Thyroid gland (tissue), 4 donors: ENCODE data around the gene ZSCAN5C.

Source experiments
- POLR2A ChIP-seq, 2 donors: fragments of 450-650 bp; IDR thresholded peaks; one replicate each; pipeline ENCODE4 v1.6.1; 2017; ENCODE audit warnings: antibody characterized with exemption in 2 of 2, mild to moderate bottlenecking in 2 of 2, moderate library complexity in 1 of 2
- TF ChIP-seq, protein P1 (sequence below), 6 experiments: fragments of 200-600 bp in 3 of 6; fragments of 450-650 bp in 3 of 6; sonication (generic) in 3 of 6; IDR thresholded peaks; one replicate each; pipeline ENCODE4 v1.5.1; 2016 to 2019; ENCODE audit warnings: antibody characterized with exemption in 6 of 6, mild to moderate bottlenecking in 2 of 6, inconsistent platforms in 1 of 6, moderate library complexity in 1 of 6

DNA sequence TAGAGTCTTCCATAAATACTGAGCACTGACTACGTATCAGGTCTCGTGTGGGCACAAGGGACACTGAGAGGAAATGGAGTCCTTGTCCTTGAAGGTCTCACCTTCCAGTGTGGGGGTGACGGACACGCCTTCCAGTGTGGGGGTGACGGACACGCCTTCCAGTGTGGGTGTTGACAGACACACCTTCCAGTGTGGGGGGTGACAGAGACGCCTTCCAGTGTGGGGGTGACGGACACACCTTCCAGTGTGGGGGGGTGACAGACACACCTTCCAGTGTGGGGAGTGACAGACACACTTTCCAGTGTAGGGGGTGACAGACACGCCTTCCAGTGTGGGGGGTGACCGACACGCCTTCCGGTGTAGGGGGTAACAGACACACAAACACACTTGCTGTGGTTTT is 56.2 kb downstream of the ZSCAN5C start:
- TF ChIP-seq, protein P1, sequence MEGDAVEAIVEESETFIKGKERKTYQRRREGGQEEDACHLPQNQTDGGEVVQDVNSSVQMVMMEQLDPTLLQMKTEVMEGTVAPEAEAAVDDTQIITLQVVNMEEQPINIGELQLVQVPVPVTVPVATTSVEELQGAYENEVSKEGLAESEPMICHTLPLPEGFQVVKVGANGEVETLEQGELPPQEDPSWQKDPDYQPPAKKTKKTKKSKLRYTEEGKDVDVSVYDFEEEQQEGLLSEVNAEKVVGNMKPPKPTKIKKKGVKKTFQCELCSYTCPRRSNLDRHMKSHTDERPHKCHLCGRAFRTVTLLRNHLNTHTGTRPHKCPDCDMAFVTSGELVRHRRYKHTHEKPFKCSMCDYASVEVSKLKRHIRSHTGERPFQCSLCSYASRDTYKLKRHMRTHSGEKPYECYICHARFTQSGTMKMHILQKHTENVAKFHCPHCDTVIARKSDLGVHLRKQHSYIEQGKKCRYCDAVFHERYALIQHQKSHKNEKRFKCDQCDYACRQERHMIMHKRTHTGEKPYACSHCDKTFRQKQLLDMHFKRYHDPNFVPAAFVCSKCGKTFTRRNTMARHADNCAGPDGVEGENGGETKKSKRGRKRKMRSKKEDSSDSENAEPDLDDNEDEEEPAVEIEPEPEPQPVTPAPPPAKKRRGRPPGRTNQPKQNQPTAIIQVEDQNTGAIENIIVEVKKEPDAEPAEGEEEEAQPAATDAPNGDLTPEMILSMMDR (IDR thresholded peaks at IDR 0.05) = no peak
- TF ChIP-seq POLR2A (IDR thresholded peaks at IDR 0.05) = no peak
